HG02973 (cell line): ENCODE results near the gene RIIAD1.
"Not testable (repeated sequence)": the region's sequence is repeated elsewhere in the genome, so short reads cannot be mapped to it uniquely, and the experiment has no call there.

Experiments
- ATAC-seq: cut with Tn5 transposase; IDR thresholded peaks from one replicate; pipeline ENCODE4 v1.9.1; 2021; ENCODE audit warnings: moderate library complexity; ENCODE audit not compliant: unreplicated experiment

RIIAD1 gene

DNA sequence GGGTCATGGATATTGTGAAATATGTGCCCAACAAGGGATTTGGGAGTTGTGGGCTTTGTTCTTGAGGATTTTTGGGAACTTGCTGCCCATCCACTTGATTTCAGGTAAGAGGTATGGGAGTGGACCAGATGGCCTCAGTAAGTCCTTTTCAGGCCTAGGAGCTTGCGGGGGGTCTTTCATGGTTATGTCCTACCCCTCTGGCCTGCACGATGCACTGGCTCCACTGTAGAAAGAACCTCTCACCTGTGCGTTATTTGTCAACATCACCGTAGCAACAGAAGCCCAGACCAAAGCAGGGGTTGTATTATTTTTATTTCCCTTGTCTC is 8.6 kb downstream of the RIIAD1 start:
- no peak for ATAC-seq

DNA sequence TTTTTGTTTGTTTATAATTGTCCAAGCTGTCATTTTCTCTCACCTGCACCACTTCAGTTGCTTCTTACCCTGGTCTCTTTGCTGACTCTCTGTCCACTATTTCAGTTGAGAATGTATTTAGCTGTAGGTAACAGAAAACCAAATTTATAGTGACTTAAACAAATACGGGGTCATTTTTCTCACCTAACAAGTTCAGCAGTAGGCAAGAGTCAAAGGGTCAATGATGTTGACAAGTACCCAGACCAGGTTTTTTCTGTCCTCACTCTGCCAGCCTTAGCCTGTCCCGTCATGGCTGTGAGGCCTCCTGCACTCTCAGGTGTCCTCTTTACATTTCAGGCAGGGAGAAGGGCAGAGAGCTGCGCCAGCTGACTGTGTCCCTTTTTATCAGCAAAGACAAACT is 11.8 kb downstream of the RIIAD1 start:
- ATAC-seq = no peak

DNA sequence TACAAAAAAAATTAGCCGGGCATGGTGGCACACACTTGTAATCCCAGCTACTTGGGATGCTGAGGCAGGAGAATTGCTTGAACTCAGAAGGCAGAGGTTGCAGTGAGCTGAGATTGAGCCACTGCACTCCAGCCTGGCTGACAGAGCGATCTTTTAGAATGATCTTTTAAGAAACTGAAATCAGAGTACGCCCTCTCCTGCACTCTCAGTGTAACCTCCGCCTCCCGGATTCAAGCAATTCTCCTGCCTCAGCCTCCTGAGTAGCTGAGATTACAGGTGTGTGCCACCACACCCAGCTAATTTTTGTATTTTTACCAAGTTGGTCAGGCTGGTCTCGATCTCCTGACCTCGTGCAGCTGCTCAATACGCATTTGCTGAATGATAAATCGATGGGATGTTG is 12.7 kb downstream of the RIIAD1 start:
- not testable (repeated sequence) for ATAC-seq

DNA sequence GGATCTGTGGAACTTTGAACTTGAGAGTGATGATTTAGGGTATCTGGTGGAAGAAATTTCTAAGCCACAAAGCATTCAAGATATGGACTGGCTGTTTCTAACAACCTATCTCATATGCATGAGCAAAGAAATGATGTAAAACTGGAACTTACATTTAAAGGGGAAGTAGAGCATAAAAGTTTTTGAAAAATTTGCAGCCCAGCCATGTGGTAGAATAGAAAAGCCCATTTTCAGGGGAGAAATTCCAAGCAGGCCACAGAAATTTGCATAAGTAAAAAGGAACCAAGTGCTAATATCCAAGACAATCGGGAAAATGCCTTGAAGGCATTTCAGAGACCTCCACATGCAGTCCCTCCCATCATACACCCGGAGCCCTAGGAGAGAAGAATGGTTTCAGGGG is 15.7 kb downstream of the RIIAD1 start:
- no peak for ATAC-seq

DNA sequence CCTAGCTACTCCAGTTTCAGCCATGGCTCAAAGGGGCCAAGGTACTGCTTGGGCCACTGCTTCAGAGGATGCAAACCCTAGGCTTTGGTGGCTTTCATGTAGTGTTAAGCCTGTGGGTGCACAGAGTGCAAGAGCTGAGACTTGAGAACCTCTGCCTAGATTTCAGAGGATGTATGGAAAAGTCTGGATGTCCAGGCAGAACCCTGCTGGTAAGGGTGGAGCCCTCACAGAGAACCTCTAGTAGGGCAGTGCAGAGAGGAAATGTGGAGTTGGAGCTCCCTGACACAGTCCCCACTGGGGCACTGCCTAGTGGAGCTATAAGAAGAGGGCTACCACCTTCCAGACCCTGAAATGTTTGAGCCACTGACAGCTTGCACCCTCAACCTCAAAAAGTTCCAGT is 16.2 kb downstream of the RIIAD1 start:
- no peak for ATAC-seq

DNA sequence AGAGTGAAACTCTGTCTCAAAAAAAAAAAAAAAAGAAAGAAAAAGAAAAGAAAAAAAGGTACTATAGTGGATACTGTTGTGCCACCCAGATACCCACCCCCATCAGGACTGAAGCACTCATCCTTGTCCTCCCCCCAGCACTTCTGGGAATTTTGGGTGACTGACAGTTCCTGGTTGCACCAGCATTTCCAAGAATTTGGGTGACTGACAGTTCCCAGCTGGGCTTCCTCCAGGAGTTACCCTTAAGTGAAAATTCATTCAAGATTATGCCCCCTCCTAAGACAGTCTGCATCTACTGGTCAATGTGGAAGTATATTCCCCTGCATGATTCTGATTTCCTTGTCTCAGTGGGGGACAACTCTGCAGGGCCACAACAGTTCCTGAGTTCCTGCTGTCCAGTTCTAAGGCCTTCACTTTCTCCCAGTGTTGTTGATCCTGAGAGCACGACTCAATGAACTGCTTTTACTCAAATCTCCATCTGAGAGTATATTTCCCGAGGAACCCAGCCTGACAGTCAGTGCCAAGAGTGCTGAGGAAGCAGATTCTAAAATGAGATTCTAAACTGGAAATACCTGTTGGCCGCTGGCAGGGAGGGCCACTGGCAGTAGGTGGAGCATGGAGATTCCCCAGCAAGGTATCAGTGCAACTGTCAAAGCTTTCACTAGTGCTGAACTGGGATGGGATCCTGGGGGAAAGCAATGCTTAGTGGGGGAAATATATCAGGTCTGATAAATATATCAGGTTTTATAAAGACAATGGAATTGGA is 18.5 kb downstream of the RIIAD1 start:
- no peak for ATAC-seq

DNA sequence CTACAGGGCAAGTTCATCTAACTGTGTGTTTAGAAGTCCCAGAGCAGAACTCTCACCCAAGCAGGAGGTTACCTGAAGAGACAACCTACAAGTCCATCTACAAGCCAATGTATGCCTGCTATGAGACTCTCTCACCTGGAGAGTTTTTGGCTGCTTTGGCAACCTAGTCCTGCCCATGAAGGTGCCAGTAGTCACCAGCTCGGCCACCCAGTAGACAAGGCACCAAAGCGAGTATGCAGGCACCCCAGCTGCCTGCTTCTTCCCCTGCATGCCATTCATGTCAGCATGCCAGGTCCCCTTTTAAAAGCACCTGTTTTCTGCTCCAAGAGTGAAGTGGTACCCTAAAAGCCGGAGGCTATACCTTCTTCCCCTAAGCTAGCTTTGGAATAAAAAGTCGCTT is 20.2 kb downstream of the RIIAD1 start:
- ATAC-seq = no peak

DNA sequence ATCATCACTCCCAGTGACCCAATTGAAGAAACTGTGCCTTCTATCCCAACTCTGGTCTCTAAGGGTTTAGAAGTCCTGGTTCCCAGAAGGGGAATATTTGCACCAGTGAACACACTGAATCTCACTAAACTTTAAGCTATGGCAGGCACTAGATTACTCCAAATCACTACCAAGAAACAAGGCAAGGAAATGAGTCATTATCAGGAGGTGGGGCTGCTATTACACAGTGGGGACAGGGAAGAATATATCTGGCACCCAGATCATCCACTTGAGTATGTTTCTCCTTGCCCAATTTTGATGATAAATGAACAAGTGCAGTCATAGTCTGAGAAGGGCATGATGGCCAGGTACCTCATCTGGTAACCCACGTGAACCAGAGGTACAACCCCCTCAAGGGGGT is 35.0 kb downstream of the RIIAD1 start:
- no peak for ATAC-seq

DNA sequence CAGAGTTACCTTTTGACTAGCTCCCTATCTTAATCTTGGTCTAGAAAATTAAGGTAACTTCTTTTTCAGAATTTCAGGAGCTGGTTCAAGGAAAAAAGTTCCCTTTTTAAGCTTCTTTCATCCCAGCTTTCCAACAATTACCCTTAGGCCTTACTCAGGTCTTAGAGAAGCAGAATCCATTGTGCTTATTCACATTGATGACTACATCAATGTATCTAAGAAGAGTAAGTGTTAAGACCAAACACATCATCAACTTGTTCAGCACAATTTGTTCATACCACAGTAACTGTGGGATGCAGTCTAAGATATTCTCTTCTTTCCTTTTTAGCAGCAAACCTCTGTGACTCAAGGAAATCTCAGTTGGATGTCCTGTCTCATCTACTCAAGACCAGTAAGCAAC is 37.9 kb downstream of the RIIAD1 start:
- no peak for ATAC-seq

DNA sequence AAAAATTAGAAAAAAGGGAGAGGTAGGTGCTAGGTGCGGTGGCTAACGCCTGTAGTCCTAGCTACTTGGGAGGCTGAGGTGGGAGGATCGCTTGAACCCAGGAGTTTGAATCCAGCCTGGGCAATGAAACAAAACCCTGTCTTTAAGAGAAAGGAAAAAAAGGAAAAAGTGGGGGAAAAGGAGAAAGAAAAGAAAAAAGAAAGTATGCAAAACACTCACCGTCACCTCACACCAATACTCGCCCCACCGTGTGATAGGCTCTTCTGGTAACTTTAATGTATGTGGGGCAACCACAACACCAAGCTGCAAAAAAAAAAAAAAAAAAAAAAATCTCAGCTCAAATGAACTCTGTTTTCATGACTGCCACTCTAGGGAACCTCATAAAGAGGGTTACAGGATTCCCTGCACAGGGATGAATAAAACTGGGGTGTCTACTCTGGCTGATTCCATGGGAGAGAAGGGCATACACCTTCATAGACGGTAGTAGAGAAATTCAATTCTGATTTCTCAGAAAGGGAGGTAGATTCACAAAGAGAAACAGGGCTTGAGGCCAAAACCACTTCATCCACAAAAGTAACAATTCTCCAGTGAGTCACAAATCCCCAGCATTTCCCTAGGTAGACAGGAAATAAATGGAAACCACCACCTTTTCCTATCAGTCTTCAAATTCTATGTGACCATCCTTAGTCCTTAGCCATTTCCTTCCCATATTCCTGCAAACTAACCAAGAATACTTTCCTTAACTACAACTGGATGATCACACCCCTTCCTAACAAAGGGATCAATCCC is 39.5 kb downstream of the RIIAD1 start:
- no peak for ATAC-seq

DNA sequence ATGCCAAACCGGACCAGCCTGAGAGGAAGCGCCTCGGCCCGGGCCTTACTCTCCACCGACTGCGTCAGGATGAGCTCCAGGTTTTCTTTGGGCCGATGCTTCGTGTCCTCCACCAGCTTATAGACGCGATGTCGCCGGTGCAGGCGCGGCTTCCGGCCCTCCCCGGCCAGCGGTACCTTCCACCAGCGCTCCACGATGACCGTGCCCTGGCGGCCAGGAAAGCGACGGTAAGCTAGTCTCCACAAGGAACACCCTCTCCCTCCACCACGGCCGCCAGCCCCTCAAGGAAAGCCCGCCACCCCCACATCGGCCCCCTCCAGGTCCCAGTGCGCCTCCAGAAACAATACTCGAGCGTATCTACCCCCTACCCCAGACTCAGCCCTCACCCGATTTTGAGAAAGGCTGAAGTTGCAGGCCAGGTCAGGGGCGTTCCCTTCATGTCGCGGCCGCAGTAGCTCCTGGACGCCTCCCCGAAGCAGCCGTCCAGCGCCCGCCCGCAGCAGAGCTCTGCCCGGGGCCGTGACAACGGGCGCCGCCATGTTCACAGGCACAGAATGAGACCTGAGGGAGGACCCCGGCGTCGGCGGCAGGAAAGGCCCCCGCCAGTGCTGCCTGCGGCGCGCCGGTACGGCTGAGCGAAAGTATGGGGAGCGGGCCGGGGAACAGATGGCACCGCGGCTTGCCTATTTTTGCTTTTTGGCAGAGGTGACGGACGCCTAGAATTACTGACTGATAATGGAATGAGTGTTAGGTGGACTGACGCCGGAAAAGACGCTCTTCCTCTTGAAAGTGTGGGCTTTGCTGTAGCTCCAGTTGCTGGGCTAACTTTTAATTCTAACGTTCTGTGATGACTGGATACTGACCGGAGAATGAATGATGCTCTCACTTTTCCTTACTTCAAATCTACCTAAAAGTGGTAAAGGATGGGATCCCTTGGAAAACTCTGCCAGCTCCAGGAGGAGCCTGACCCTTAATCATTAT is 41.9 kb downstream of the RIIAD1 start, which contains the start of gene MRPL9:
MRPL9 (minus strand) TSS at position 556 of the 981 bp plus-strand sequence; CDS start at position 539, 17 bp downstream.
- ATAC-seq = peak; percentile 87

DNA sequence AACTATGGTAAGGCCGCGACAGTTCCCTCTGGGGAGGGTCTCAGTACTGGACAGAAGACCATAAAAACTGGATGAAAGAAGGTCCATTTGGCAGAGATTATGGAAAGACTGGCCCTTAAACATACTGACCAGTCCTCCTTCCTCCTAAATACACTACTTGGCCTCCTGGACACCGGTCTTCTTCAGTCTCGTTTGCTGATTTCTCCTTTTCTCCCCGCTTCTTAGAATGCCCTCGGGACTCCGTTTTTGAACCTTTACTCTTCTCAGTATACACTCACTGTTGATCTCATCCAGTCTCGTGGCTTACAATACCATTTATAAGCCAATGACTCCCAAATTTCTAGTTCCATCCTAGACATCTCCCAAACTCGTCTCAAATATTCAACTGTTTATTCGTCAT is 42.7 kb downstream of the RIIAD1 start:
- ATAC-seq = no peak

DNA sequence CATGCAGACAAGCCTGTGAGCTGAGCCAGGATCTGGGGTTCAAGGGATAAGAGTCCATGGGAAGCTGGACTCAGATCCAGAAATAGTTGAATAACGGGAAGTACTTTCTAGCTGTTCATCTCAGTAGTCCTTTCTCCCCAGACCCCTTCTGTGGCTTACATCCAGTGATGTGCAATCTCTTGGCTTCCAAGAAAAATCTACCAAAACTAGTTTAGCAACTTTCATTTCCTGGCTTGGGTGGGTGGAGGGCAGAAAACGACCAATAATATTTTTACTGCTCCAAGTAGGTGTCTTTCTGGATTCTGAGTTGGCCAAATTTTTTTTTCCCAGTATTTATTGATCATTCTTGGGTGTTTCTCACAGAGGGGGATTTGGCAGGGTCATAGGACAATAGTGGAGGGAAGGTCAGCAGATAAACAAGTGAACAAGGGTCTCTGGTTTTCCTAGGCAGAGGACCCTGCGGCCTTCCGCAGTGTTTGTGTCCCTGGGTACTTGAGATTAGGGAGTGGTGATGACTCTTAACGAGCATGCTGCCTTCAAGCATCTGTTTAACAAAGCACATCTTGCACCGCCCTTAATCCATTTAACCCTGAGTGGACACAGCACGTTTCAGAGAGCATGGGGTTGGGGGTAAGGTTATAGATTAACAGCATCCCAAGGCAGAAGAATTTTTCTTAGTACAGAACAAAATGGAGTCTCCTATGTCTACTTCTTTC is 47.2 kb downstream of the RIIAD1 start:
- not testable (repeated sequence) for ATAC-seq

DNA sequence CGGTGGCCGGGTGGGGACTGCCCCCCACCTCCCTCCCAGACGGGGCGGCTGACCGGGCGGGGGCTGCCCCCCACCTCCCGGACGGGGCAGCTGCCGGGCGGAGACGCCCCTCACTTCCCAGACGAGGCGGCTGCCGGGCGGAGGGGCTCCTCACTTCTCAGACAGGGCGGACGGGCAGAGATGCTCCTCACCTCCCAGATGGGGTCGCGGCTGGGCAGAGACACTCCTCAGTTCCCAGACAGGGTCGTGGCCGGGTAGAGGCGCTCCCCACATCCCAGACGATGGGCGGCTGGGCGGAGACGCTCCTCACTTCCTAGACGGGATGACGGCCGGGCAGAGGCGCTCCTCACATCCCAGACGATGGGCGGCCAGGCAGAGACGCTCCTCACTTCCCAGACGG is 47.9 kb downstream of the RIIAD1 start:
- ATAC-seq = not testable (repeated sequence)

DNA sequence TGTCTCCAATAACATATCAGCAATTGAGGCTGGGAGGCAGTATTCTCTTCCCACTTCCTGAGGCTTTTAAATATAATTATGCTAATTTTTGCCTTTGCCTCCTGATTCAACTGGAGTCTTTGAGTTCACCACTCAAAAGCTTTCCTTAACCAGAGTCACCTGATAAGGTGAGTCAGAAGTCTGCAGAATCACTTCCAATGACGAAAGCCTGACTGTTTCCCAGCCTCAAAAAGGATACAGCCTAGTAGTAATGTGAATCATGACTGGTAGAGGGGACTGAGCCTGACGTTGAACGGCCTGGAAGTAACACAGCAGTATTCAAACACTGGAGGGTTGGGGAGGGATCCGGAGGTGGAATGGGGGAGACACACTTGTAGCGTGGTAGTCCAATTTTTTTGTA is 52.4 kb downstream of the RIIAD1 start:
- no peak for ATAC-seq

DNA sequence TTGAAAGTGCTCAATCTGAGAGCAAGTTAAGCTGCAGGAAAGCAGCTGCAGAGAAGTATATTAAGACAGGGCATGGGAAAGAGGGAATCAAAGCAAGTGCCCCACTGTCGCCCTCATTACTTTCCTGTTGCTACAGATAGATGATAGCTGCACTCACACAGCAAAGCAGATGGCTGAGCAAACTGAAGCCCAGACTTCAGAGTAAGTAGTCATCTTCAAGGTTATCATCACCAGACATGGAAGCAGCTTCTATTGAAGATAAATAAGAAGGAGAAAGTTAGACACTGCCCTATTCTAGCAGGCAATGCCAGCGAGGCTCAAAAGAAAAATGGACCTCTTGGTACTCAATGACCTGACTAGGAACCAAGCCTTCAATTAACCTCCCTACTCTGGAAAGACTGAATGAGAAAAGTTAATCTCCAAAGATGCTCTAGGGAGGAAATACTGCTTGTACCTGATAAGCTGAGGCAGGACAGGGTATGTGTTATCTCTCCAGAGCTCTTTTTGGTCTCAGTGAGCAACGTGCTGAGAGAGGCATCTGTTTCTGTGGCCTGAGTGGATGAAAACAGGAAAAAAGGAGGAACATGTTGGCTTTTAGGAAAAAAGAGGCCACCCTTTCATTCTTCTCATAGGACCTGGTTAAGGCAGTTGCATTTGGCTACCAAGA is 53.1 kb downstream of the RIIAD1 start:
- no peak for ATAC-seq

DNA sequence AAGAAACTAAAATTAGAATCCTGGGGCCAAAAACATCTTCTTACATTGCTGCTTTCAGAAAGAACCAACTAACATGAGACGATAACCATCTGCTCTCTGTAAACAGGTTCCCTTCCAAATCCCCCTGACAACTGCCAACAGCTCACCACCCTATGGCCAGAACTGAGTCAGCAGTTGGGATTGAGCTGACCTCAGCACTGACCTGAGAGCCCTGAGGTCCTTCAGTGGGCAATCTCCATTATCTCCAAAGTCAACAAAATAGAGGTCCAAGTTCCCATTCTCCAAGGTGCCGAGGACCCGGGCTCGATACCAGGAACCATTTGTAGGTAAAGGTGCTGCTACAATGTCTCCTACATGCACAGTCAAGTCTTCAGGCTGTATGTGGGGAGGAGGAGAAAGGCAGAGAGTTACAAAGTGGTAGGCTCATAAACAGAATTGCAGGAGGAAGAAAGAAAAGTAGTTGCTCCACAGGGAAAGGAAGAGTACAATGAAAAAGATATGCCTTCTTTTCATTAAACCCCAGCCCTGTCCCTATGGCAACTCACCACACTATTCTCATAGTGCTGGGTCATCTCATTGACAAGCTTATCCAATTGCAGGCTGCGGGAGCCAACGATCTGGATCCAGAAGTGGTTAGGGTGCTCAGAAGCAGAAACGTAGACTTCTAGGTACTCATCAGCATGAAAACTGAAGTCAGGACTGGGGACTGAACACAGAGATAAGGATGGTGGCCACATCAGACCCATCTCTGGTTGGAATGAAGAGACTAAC is 54.8 kb downstream of the RIIAD1 start:
- ATAC-seq = no peak

DNA sequence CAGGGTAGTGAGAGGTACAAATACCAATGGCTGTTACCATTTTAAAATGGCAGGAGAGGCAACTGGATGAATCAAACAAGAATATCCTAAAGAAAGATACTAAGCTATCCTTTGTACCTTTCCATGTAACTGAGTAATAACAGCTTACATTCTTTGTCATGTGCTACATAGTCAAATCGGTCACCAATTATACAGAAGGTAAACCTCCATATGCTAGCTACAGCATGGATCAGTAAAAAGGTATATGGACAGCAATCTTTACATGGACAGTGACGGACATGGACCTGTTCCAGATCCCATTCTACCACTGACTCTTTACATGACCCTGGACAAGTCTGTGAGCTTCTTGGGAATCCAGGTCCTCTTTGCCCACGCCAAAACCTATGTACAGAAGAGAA is 55.3 kb downstream of the RIIAD1 start:
- ATAC-seq = no peak

DNA sequence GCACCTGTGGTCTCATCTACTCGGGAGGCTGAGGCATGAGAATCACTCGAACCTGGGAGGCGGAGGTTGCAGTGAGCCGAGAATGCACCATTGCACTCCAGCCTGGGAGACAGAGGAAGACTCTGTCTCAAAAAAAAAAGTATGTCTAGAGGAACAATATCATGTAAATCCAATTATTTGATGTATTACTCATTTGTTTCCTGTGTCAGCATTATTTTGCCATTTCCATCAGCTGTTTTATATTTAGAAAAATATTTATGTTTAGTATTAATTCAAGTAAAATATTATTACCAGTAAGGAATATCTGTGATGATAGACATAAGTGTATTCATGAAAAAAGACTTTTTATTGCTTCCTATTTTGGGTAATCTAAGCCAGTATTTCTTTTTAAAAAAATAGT is 56.0 kb downstream of the RIIAD1 start:
- ATAC-seq = no peak
